GM12865 (cell line): ENCODE results near the gene CSRNP3.

ENCODE experiments used
- DNase-seq: peaks from one replicate; pipeline ENCODE4 v3.0.0; 2010; ENCODE audit warnings: low read depth
- H3K4me3 ChIP-seq: 2 replicates; pipeline ENCODE4 v1.5.1; 2011; ENCODE audit warnings: mild to moderate bottlenecking, low read depth, low read length, control low read depth
- CTCF ChIP-seq: IDR thresholded peaks from 2 replicates; pipeline ENCODE4 v1.5.1; 2011; ENCODE audit warnings: low read length, control low read depth, low read depth, inconsistent platforms; ENCODE audit not compliant: insufficient read depth; ENCODE audit errors: missing control alignments

The CSRNP3 gene

GRCh38 chr2:165566008-165566407, 96.5 kb downstream of the CSRNP3 start:
- no peak for DNase-seq
- H3K4me3 ChIP-seq: no peak overlapping the region
- TF ChIP-seq CTCF: no peak

- DNase-seq: no peak
- H3K4me3 ChIP-seq: no peak overlapping the region
- no peak for TF ChIP-seq CTCF
Observed at GRCh38 chr2:165567273-165567672, 97.8 kb downstream of the CSRNP3 start.

GRCh38 chr2:165568361-165568760, 98.9 kb downstream of the CSRNP3 start:
- no peak for TF ChIP-seq CTCF
- DNase-seq: no peak
- H3K4me3 ChIP-seq: no peak overlapping the region

- no peak overlapping the region for H3K4me3 ChIP-seq
- DNase-seq: no peak
- no peak for TF ChIP-seq CTCF
Observed at GRCh38 chr2:165571477-165571876, 102.0 kb downstream of the CSRNP3 start.

GRCh38 chr2:165572151-165572550, 102.7 kb downstream of the CSRNP3 start:
- no peak for TF ChIP-seq CTCF
- DNase-seq: no peak
- no peak overlapping the region for H3K4me3 ChIP-seq

GRCh38 chr2:165573534-165574461, 104.3 kb downstream of the CSRNP3 start:
- no peak for TF ChIP-seq CTCF
- no peak overlapping the region for H3K4me3 ChIP-seq
- no peak for DNase-seq
